GM12891 (cell line): ENCODE measurements around the gene ASCL2.

Experiments used
- SPI1 ChIP-seq: IDR thresholded peaks from 2 replicates; pipeline ENCODE4 v1.6.1; 2011; ENCODE audit warnings: low read depth, low read length, control low read depth
- TAF1 ChIP-seq: IDR thresholded peaks from 2 replicates; pipeline ENCODE4 v1.6.1; 2011; ENCODE audit warnings: low read depth, low read length, control low read depth

DNA sequence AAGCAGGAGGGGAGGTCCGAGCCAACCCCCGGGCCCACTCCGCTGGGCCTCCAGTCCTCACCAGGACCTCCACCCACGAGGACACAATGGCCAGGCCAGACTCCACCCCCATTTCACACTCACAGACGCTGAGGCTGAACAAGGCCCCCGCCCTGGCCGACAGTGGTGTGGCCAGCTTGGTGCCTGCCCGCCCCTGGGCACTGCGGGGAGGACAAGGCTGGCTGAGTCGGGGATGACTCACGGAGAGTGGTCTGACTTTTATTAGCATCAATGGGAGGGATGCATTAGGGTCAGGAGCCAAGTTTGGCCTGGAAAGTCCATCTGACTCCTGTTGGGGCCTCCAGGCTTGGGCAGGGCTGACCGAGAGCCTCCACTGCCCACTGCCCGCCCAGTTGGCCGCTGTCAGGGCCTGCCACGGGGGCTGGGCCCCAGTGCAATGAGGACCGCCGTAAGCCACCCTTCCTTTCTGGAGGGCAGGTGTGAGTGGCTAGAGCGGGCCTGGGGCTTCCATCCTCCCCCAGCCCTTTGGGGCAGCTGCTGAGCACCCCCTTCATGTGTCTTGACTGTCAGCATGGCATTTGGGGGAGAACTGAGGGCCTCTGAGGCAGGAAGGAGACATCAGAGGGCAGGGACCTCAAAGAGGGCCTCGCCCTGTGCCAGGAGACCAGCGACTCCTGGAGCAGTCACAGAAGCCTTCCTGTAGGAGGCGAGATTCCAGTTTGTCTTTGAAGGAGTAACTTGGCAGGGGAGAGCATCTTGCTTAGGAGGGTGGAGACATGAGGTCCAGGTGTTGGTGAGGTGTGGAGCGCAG, 42.0 kb upstream of the ASCL2 start:
- TF ChIP-seq TAF1 (no peak), SPI1 (no peak)
